T-helper 22 cell (primary cell): ENCODE results near the gene USP5.

ENCODE experiments used
- DNase-seq: peaks from one replicate; pipeline ENCODE4 v3.0.0-alpha.2; 2020; ENCODE audit warnings: low read depth

USP5 gene, protein sequence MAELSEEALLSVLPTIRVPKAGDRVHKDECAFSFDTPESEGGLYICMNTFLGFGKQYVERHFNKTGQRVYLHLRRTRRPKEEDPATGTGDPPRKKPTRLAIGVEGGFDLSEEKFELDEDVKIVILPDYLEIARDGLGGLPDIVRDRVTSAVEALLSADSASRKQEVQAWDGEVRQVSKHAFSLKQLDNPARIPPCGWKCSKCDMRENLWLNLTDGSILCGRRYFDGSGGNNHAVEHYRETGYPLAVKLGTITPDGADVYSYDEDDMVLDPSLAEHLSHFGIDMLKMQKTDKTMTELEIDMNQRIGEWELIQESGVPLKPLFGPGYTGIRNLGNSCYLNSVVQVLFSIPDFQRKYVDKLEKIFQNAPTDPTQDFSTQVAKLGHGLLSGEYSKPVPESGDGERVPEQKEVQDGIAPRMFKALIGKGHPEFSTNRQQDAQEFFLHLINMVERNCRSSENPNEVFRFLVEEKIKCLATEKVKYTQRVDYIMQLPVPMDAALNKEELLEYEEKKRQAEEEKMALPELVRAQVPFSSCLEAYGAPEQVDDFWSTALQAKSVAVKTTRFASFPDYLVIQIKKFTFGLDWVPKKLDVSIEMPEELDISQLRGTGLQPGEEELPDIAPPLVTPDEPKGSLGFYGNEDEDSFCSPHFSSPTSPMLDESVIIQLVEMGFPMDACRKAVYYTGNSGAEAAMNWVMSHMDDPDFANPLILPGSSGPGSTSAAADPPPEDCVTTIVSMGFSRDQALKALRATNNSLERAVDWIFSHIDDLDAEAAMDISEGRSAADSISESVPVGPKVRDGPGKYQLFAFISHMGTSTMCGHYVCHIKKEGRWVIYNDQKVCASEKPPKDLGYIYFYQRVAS

DNA sequence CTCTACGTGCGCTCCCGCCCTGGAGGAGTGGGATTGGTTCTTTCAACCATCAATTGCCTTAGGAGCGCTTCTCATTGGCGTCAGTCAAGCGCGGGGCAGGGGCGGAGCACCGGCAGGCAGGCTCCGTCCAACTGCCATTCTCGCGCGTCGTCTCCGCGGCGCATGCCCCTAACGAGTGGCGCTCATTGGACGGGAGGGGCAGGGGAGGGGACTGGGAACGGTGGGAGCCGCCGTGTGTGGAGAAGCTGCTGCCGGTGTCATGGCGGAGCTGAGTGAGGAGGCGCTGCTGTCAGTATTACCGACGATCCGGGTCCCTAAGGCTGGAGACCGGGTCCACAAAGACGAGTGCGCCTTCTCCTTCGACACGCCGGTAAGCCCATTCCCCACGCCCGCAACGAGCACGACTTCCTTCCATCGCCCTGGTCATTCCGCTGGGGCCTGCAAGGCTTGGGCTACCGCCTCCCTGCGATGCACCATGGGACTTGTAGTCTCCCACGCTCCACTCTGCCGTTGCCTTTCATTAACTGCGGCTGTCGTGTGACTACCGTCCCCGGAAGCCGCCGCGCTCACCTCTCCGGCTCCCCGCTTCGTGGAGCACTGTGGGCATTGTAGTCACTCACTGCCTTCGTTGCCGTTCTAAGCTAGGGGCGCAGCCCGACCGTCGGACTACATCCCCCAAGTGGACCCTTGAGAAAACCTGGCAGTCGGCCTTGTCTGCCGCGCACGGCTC lies at the start of gene USP5:
Gene USP5, plus strand, starts transcription at position 230 of the 730 bp plus-strand sequence. Its CDS starts 30 bp downstream, at position 260.
- DNase-seq: peak; percentile 99

DNA sequence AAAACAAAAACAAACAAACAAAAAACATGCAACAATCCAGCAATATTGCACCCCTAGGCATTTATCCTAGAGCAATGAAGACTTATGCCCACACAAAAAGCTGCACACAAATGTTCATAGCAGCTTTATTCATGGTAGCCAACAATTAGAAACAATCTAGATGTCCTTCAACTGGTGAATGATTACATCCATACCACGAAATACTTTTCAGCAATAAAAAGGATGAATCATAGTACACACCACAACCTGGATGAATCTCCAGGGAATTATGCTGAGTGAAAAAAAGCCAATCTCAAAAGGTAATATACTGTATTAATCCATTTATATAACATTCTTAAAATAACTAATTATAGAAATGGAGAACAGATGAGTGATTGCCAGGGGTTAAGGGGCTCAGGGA lies 44.8 kb upstream of the USP5 start:
- DNase-seq: no peak

DNA sequence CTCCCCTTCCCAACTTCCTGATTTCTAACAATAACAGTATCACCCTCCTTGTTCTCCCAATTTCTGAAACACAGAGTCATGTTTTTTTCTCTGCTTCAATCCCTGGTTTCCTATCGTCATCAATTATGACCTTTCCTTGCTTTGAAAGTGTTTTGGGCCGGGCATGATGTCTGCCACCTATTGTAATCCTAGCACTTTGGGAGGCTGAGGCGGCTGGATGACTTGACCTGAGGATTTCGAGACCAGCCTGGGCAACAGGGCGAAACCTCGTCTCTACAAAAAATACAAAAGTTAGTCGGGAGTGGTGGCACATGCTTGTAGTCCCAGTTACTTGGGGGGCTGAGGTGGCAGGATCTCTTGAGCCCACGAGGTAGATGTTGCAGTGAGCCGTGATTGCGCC lies 42.9 kb upstream of the USP5 start:
- no peak for DNase-seq

DNA sequence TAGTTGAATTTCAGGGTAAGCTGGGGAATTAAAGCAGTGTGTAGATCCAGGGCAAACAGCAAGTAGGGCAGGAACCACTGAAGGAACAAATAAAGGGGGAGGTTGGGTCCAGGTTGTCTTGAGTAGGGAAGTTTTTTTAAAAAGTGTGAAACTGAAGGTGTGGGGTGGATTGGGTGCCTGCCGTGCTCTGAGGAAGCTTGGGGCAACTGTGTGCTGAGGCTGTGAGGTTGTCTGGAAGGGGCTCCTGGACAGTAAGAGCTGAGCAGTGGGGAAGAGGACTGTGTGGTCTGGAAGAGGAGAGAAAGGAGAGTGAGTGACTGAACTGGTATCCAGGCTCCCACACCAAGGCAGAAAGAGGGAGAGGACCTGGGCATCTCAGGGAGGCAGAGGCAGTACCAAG lies 41.2 kb upstream of the USP5 start:
- no peak for DNase-seq

DNA sequence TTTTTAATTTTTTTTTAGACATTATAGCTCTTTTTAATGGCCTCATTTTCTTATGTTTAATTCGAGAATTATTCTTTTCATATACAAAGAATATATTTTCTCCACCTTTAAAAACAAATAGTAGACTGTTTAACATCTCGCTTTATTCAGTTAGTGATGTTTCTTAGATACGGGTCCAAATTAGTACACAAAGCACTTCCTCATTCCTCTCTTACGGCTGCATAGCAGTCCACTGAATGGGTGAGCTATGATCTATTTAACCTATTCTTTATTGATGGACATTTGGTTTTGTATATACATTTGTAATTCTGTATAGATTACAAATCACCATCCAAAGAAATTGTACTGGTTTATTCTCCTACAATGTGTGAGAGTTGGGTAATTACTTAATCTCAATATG lies 38.6 kb upstream of the USP5 start:
- no peak for DNase-seq

DNA sequence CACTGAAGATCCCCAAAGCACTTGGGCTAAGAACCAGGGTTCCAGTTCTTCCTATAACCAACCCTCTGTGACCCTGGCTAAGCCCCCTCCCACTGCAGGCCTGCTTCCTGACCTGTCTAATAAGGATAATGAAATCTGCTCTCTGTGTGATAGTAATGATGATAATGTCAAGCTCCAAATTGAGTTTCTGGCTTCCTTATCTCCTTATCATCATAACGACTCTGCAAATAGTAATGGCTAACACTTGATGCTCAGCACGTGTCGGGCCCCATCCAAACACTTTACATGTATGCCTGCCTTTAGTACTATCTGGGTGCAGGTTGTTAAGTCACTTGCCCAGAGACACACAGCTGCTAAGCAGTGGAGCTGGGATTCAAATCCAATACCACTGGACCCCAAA lies 35.4 kb upstream of the USP5 start:
- DNase-seq: no peak

DNA sequence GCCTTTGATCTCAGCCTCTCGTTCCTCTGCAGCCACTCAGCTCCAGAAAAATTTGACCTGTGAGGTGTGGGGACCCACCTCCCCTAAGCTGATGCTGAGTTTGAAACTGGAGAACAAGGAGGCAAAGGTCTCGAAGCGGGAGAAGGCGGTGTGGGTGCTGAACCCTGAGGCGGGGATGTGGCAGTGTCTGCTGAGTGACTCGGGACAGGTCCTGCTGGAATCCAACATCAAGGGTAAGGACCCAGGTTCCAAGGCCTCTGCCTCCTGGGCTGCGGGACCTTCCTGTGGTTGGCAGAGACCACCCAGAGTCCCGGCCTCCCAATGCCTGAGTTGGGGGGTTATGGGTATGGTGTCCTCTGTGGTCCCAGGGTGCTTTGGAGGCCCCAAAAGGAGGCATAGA lies 34.9 kb upstream of the USP5 start:
- DNase-seq: no peak

DNA sequence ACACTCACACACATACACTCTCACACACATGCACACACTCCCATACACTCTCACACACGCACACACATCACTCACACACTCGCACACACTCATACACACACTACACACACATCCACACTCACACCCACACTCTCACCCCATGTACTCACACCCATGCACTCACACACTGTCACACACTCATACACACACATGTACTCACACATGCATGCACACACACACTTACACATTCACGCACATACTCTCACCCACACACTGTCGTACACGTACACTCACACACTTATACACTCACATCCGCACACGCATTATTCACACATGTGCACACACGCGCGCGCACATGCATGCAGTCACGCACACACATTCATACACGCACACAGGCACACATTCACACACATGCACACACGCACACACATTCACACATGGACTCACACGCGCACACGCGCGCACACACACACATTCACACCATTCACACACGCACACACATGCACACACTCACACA lies 34.2 kb upstream of the USP5 start:
- DNase-seq: no peak

DNA sequence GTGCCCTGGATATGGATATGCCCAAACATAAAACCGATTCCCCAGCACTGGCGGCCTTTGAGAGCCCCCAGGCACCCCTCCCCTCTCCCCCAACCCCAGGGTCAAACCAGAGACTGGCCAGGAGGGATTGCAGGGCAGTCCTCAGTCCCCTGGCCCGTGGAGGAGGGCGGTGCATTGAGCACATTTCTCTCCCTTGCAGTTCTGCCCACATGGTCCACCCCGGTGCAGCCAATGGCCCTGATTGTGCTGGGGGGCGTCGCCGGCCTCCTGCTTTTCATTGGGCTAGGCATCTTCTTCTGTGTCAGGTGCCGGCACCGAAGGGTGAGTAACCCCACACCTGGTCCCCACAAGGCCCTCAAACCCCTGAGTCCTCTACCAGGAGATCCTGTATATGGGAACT lies 33.7 kb upstream of the USP5 start:
- DNase-seq: no peak

DNA sequence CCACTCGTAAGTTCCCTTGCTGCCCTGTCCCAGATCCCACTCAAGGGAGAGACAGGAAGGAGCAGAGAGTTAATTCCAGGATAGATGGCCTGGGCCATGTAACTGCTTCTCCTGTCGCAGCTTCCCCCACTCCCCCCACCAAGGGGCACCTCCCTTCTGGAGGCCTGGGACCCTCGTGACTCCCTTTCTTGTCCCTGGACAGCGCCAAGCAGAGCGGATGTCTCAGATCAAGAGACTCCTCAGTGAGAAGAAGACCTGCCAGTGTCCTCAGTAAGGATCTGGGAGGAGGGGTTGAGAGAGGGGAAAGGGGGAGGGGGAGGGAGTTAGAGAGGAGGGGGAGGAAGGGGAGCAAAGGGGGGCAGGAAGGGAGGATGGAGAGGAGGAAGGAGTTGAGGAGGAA lies 33.3 kb upstream of the USP5 start:
- DNase-seq: no peak

DNA sequence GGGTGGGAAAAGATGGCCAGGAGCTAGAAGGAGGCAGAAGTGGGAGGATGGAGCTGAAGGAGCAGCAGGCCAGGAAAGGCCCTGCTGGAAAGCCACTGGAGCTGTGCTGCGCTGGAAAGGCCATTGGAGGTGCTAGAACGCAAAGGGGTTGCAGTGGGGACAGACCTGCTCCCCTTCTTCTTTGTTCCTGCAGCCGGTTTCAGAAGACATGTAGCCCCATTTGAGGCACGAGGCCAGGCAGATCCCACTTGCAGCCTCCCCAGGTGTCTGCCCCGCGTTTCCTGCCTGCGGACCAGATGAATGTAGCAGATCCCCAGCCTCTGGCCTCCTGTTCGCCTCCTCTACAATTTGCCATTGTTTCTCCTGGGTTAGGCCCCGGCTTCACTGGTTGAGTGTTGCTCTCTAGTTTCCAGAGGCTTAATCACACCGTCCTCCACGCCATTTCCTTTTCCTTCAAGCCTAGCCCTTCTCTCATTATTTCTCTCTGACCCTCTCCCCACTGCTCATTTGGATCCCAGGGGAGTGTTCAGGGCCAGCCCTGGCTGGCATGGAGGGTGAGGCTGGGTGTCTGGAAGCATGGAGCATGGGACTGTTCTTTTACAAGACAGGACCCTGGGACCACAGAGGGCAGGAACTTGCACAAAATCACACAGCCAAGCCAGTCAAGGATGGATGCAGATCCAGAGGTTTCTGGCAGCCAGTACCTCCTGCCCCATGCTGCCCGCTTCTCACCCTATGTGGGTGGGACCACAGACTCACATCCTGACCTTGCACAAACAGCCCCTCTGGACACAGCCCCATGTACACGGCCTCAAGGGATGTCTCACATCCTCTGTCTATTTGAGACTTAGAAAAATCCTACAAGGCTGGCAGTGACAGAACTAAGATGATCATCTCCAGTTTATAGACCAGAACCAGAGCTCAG lies 32.6 kb upstream of the USP5 start:
- no peak for DNase-seq

DNA sequence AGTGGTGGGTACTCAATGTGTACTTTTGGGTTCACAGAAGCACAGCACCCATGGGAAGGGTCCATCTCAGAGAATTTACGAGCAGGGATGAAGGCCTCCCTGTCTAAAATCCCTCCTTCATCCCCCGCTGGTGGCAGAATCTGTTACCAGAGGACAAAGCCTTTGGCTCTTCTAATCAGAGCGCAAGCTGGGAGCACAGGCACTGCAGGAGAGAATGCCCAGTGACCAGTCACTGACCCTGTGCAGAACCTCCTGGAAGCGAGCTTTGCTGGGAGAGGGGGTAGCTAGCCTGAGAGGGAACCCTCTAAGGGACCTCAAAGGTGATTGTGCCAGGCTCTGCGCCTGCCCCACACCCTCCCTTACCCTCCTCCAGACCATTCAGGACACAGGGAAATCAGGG lies 31.8 kb upstream of the USP5 start:
- DNase-seq: no peak

DNA sequence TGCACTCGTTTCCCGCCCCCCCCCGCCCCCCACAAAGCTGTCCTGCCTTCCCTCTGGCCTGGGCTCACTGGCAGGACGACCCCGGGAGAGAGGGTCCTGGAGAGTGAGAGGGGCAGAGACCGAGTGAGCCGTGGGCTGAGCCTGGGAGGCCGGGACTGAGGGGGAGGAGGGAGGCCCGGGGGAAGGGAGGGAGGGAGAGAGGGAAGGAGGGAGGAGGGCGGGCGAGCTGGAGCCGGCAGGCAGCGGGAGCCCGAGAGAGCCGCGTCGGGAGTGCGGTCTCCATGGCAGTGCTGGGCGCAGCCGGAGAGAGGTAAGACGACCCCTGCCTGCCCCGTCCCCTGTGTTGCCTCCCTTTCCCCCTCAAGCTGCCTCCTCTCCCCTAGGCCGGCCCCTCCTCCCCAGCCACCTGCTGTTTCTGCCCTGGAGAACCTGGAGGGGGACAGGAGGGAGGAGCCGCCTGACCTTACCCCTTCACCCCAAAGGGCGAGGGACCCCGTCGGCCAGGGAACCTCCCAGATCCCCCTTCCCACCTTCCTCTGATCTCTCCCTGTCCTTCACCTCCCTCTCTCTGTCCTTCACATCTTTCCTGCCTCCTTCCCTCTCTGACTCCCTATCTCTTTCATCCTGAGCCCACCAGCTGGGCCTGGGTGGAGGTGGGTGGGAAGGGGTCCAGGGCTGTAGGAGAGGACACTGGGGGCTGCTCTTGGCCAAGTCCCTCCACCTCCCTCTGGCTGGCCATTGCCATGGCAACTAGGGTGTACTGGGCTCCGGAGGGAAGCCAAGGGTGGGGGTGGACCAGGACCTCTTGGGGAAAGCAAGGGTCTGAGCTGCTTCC lies 30.1 kb upstream of the USP5 start, which contains the start of gene GPR162:
Gene GPR162, plus strand, starts transcription at position 231 of the 835 bp plus-strand sequence. CDS start 2,078 bp downstream, outside the sequence.
- DNase-seq: no peak

DNA sequence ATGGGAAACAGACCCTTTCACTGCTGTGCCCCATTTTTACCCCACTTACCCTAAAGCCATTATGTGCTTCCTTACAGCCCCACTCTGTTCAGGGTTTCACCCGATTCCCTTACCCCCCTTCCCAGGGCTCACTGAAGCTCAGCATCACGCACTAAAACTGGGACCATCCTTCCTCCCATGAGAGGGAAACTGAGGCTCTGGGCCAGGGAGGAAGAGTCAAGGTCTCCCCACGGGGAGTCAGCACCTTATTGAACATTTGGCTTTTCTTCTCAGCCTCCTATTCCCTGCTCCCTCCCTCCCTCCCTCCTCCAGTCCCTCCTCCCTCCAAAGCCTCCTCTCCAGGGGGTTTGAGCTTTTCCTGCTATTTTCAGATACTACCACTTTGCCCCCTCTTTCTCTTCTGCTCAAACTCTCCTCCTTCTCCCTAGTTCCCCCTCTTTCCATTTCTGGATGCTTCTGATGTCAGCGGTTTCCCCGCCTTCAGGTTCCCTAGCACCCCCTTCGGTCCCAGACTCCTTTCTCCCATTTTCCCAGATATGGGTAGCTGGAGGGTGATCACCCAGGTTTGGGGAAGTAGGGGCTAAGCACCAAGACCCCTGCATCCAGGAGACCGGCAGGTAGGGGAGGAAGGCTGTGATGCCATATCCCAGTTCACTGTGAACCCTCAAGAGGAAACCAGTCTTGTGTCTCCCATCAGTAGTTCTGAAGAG lies 29.4 kb upstream of the USP5 start:
- no peak for DNase-seq

DNA sequence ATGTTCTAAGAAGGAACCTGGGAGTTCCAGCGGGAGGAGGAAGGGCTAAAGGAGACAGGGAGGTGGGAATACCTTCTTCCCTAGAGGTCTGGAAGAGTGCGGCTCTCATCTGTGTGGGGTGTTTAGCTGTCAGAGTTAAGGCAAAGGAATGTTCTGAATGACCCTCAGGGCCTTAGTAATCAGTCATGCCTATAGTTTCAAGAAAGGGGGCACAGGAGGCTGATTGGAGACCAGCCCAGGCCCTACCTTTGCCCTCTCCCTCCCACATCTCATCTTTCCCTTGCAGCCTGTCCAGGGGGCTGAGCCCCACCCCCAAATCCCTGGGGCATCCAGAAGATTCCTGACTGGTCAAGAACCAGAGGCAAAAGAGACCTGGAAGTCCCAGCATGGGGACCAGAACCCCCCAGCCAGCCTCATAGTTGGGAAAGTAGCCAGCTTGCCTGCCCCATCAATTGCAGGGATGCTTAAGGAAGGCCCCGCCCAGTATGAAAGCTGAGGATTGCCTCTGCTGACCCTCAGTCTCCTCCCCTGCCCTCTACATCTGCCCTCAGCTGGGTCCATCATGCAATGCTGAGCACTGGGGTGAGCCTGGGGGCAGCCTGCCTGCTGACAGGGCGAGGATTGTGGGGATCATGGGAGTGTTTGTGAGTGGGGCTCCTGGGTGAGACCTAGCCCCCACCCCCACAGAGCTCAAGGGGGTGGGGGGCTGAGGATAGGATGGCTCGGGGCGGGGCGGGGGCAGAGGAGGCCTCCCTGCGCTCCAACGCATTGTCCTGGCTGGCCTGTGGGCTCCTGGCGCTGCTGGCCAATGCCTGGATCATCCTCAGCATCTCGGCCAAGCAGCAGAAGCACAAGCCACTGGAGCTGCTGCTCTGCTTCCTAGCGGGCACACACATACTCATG lies 28.5 kb upstream of the USP5 start:
- DNase-seq: no peak

DNA sequence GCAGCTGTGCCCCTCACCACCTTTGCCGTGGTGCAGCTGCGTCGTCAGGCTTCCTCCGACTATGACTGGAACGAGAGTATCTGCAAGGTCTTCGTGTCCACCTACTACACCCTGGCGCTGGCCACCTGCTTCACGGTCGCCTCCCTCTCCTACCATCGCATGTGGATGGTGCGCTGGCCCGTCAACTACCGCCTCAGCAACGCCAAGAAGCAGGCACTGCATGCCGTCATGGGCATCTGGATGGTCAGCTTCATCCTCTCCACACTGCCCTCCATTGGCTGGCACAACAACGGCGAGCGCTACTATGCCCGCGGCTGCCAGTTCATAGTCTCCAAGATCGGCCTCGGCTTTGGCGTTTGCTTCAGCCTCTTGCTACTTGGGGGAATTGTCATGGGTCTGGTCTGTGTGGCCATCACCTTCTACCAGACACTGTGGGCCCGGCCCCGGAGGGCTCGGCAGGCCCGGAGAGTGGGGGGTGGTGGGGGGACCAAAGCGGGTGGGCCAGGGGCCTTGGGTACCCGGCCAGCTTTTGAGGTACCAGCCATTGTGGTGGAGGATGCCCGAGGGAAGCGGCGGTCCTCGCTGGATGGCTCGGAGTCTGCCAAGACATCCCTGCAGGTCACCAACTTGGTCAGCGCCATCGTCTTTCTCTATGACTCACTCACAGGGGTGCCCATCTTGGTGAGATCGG lies 27.7 kb upstream of the USP5 start:
- DNase-seq: no peak

DNA sequence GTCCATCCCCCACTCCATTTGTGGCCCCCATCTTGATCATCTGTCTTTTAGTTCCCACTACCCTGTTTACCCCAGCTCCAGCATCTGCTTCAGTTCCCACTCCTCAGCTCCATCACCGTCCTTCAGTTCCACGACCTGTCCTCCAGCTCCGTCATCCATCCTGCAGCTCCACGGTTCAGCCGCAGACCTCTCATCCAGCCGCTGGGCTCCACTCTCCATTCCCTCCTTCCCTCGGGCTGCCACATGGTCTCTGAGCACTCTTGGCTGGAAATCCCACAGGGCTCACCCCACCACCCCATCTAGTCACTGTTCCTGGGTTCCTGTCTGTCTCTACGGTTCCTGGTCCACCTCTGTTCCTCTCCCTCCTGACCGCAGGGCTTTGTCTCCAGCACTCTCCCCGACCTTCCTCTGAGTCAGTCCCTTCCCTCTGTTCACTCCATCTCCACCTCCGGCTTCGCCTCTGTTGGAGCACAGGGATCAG lies 27.0 kb upstream of the USP5 start:
- DNase-seq: no peak
